ENCODE results near the gene WDR83. TPM values are rescaled to one million over a fixed set of nuclear protein-coding genes. Genes with fewer than 3 reads are reported as not detected.
A peak's percentile ranks its signal among the peaks of the same experiment; 100 is the strongest.

The WDR83 gene
- total RNA-seq, 1 experiment from 2014 or later: 19.4 TPM

DNA sequence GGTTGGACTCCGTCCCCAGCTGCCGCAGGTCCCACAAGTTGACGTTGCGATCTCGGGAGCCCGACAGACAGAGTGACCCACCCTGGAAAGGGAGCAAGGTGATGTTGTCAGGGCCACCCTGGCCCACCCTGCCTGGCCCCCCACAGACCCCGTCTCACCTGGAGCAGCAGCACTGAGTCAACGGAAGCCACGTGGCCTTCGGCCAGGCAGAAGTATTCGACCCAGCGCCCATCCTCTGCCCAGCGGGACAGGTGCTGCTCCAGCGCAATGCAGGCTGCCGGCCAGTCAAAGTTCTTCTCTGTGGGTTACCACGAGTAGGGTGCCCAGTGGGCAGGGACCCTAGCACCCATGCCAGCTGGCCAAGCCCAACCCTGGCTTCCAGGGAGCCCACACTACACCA is 28.0 kb downstream of the WDR83 start:
- no peak overlapping the region for H3K4me3 ChIP-seq (ENCODE audit: low read depth, low read length, poor library complexity, severe bottlenecking)
- BruUV-seq (replicated peaks): TSS peak; percentile 17
- H3K36me3 ChIP-seq (ENCODE audit: insufficient read depth, low read length, poor library complexity, severe bottlenecking): peaks cover 6% of the 10 kb centered on the region
- intact Hi-C loops (cut with micrococcal nuclease; ENCODE audit: unreplicated experiment): no loop called here
- H3K27ac ChIP-seq (ENCODE audit: low read depth, low read length, poor library complexity, severe bottlenecking): no peak overlapping the region
- TF ChIP-seq CTCF (conservative IDR thresholded peaks at IDR 0.05; ENCODE audit: low read depth, low read length) (no peak), EZH2 (IDR thresholded peaks at IDR 0.05; ENCODE audit: borderline replicate concordance, low read depth, low read length, poor library complexity, severe bottlenecking) (no peak)
- H3K27me3 ChIP-seq (replicated peaks; ENCODE audit: insufficient read depth, low read depth, low read length, poor library complexity): no peaks in the 10 kb centered on the region
- peaks cover 11% of the 10 kb centered on the region for H3K4me1 ChIP-seq (ENCODE audit: insufficient read depth, low read length, poor library complexity, severe bottlenecking)
- POLR2A ChIA-PET (ENCODE audit: low non-redundant PET): interaction anchor here (0.6 kb wide), 1 partner anchor 14 kb away, joined by 3 read pairs; no protein-coding TSS in a partner anchor
- CTCF ChIA-PET: interaction anchor here (0.6 kb wide), 1 partner anchor 191 kb away, joined by 3 read pairs; no protein-coding TSS in a partner anchor
- DNase-seq (ENCODE audit: low spot score): no peak
- no peaks in the 10 kb centered on the region for H3K9me3 ChIP-seq (ENCODE audit: low read depth, low read length, poor library complexity, severe bottlenecking)

- no peaks in the 10 kb centered on the region for H3K9me3 ChIP-seq (ENCODE audit: low read depth, low read length, poor library complexity, severe bottlenecking)
- TF ChIP-seq EZH2 (IDR thresholded peaks at IDR 0.05; ENCODE audit: borderline replicate concordance, low read depth, low read length, poor library complexity, severe bottlenecking): no peak
- TF ChIP-seq CTCF (conservative IDR thresholded peaks at IDR 0.05; ENCODE audit: low read depth, low read length): no peak
- POLR2A ChIA-PET (ENCODE audit: low non-redundant PET): interaction anchor here (0.6 kb wide), 1 partner anchor 15 kb away, joined by 3 read pairs; no protein-coding TSS in a partner anchor
- intact Hi-C loops (cut with micrococcal nuclease; ENCODE audit: unreplicated experiment): no loop called here
- no peak overlapping the region for H3K27ac ChIP-seq (ENCODE audit: low read depth, low read length, poor library complexity, severe bottlenecking)
- peaks cover 10% of the 10 kb centered on the region for H3K36me3 ChIP-seq (ENCODE audit: insufficient read depth, low read length, poor library complexity, severe bottlenecking)
- H3K4me3 ChIP-seq (ENCODE audit: low read depth, low read length, poor library complexity, severe bottlenecking): peak overlapping the region; percentile 89
- BruUV-seq (replicated peaks): no TSS peak
- H3K27me3 ChIP-seq (replicated peaks; ENCODE audit: insufficient read depth, low read depth, low read length, poor library complexity): no peaks in the 10 kb centered on the region
- DNase-seq (ENCODE audit: low spot score): no peak
- CTCF ChIA-PET: no interaction called here
- H3K4me1 ChIP-seq (ENCODE audit: insufficient read depth, low read length, poor library complexity, severe bottlenecking): peaks cover 11% of the 10 kb centered on the region
Observed at GRCh38 chr19:12695096-12695495, 28.5 kb downstream of the WDR83 start.

- POLR2A ChIA-PET (ENCODE audit: low non-redundant PET): interaction anchor here (0.6 kb wide), 1 partner anchor 15 kb away, joined by 3 read pairs; no protein-coding TSS in a partner anchor
- Histone ChIP-seq H3K27ac (ENCODE audit: low read depth, low read length, poor library complexity, severe bottlenecking) (peak overlapping the region; percentile 83), H3K36me3 (ENCODE audit: insufficient read depth, low read length, poor library complexity, severe bottlenecking) (peaks cover 13% of the 10 kb centered on the region), H3K9me3 (ENCODE audit: low read depth, low read length, poor library complexity, severe bottlenecking) (no peaks in the 10 kb centered on the region), H3K4me1 (ENCODE audit: insufficient read depth, low read length, poor library complexity, severe bottlenecking) (peaks cover 11% of the 10 kb centered on the region), H3K27me3 (replicated peaks; ENCODE audit: insufficient read depth, low read depth, low read length, poor library complexity) (no peaks in the 10 kb centered on the region), H3K4me3 (ENCODE audit: low read depth, low read length, poor library complexity, severe bottlenecking) (peak overlapping the region; percentile 89)
- CTCF ChIA-PET: no interaction called here
- DNase-seq (ENCODE audit: low spot score): no peak
- BruUV-seq (replicated peaks): no TSS peak
- TF ChIP-seq CTCF (conservative IDR thresholded peaks at IDR 0.05; ENCODE audit: low read depth, low read length) (no peak), EZH2 (IDR thresholded peaks at IDR 0.05; ENCODE audit: borderline replicate concordance, low read depth, low read length, poor library complexity, severe bottlenecking) (no peak)
- intact Hi-C loops (cut with micrococcal nuclease; ENCODE audit: unreplicated experiment): no loop called here
Observed at GRCh38 chr19:12695514-12695913, 28.9 kb downstream of the WDR83 start.

All from A673 (cell line).